Measurements from ENCODE around the gene CRABP2.
A peak's percentile ranks its signal among the peaks of the same experiment; 100 is the strongest.

CRABP2 gene

DNA sequence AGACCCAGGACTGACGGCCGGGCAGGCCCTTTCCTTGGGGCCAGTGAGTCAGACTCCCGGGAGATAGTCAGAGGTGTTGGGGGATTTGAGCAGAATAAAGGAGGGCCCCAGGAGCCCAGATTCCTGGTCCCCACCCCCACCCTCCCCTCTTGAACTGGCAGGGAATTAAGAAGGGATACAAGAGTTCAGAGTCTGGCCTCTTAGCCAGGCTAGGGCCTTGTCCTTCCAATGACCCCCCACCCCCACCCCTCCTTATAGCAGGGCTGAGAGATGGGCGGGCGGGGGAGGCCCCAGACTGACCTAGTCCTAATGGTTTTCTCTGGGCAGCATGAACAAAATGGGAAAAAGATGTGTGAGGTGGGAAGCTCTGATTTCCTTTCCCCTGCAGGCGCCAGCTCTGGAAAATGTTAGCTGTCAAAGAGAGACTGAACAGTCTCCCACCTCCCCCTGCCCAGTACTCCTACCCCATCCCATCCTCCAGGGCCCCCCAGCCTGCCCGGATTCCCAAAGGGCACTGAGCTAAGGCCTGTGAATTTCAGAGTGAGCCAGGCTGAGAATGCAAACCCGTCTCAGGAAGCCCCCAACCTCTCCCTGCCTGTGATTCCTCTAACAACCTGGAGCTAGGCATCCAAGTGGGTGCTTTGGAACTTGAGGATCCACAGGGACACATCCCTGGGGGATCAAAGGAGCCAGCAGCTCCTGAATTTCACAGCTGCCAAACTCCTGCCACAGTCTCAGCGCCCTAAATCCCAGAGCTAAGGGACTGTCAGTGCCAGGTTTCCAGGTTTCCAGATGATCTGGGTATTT is 5.8 kb upstream of the CRABP2 start:
- DNase-seq (ENCODE audit: insufficient read length, low spot score) (no peak), FAIRE-seq (no peak)

DNA sequence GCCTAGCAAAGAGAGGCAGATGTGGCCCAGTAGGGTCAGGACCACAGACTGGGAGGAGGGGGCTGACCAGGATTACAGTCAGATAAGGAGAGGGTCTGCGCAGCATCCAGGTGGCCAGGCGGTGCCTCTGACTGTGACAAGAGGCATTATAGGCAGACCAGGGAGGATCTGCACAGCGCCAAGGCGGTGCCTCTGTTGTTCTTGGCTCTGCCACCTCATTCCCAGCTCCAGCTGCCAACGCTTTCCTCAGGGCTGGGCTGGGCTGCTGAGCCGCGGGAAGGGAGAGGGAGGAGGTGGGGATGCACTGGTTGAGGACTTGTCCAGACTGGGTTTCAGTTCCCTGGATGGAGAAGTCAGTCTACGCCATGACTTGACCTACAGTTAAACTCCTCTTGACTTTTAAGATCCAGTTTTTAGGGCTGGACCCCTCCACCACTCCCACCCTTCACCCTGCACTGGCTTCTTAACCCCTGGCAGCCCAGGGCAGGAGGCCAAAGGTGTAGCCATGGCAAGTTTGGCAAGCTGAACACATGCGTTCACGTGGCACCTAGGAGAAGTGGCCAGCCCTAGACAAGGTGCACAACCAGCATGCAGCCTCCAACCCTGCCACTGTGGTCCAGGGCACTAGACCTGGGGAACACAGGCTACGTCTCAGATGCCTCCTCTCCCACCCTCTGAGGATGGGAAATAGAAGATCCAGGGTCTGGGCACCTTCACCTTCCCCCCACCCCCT is 4.5 kb upstream of the CRABP2 start:
- FAIRE-seq (no peak), DNase-seq (ENCODE audit: insufficient read length, low spot score) (peak; percentile 39)

GRCh38 chr1:156709031-156709430 is 3.6 kb upstream of the CRABP2 start:
- DNase-seq (ENCODE audit: insufficient read length, low spot score) (no peak), FAIRE-seq (no peak)

- DNase-seq (ENCODE audit: insufficient read length, low spot score) (no peak), FAIRE-seq (no peak)
Observed at GRCh38 chr1:156708218-156708661, 2.9 kb upstream of the CRABP2 start.

DNA sequence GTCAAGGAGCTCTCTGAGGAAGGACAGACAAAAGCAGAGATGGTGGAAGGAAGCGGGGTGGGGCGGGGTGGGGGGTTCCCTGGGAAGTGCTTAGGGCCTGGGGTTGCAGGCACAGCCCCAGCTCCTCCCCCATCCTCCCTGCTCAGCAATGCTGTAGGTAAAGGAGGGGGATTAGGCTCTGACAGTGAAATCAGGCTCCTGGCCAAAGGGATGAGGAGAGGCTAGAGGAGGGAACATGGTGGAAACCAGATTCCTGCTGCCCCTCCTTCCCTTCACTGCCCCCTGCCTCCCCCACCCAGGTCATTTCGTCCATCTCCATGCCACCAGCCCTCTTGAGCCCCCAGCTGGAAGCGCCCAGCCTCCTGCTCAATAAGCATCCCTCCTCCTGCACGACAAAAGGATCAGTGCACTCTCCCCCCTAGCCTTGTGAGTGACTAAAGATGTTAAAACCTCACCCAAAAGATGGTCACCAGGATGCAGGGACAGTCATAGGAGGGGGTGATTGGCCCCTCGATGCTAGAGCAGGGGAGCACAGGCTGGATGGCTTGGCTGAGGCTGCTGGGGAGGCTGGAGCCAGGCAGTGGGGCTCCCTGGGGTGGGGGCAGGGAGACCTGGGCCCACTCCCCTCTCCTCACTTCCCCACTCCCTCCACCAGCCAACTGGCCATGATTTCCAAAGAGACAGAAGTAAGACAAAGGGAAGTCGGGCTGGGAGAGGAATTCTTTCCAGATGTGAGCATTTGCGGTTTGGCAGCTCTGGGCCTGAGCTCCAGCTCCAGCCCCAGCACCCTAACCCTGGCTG is 2.2 kb upstream of the CRABP2 start:
- FAIRE-seq (no peak), DNase-seq (ENCODE audit: insufficient read length, low spot score) (no peak)

DNA sequence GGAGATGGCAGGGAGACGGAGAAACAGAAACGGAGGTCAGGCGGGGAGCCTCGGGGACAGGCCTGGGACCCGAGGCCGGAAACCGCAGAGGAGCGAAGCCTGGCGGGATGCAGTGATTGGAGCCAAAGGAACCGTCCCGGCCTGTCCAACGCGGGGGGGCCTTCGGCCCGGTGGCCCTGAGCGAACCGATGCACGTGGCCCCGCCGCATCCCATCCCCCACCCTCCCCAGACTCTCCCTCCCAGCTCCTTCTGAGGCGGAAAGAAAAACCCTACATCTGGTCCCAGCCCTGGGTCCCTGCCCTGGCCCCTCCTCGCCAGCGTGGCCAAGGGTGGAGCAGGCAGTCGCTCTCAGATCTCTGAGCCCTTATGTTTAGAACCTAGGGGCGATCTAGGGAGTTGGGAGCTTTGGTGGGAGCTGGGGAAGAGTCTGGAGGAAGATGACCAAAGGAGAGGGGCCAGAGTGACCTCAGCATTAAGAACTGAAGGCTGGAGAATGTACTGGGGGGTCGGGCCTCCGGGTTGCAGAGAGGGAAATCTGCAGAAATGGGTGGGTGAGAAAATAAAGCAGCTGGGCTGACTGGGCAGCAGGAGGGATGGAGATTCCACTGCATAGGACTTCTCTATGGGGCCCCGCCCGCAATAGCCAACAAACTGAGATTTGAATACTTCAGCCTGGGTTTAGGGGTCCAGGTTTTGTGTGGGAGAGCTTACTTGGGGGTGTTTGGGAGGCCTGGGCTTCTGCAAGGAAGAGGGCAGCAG is 1.5 kb upstream of the CRABP2 start:
- no peak for DNase-seq (ENCODE audit: insufficient read length, low spot score)
- FAIRE-seq, result no peak

DNA sequence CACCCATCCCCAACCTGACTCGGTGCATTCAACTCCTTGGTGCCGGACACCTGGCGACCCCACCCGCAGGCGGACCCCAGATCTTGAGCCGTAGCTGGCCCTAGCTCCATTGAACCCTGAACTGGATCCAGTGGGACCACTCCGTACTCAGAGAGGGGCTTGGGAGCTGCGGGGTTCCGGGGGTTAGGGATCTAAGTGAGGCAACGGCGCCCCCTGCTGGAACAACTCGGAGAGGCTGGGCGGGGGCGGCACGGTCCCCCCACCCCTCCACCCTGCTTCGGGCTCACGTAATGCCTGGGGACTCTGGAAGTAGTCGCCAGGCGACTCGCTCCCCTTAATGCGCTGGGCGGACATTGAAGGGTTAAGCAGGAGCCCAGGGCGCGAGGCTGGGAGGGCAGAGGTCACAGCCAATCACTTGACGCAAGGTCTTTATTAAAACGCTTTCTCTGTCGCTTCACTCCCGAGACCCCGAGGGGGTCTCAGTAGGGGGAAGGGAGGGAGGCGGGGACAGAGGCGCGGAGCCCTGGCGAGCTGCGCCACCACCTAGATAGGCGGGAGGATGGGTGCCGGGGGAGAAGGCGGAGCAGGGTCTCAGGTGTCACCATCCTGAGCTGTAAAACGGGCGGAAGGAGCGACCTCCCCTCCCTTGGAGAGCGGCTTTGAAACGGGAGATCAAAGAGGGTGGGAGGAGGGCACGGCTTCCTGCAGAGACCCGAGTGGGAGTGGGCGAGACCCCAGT is 704 bp upstream of the CRABP2 start:
- FAIRE-seq (no peak), DNase-seq (ENCODE audit: insufficient read length, low spot score) (no peak)

- FAIRE-seq, result no peak
- DNase-seq (ENCODE audit: insufficient read length, low spot score), result no peak
Observed at GRCh38 chr1:156704930-156705320, 458 bp downstream of the CRABP2 start.

- DNase-seq (ENCODE audit: insufficient read length, low spot score), result no peak
- FAIRE-seq, result no peak
Observed at GRCh38 chr1:156704166-156704711, 1.1 kb downstream of the CRABP2 start.

DNA sequence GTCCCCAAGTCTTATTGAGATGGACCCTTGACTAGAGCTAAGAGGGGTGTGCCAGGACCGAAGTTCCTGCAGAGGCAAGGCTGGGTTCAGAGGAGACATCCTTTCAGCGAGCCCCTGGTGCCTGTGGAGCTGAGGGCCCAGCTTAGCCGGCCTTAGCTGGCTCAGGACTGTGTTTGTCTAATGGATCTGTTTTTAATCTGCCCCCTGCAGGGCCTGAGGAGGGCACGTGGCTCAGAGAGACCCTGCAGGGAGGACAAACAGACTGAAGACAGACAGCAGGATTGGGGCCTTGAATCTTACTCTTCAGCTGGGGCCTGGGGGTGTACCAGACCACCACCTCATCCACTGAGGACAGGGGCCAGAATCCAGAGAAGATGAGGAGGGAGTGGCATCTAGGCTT is 1.6 kb downstream of the CRABP2 start:
- no peak for DNase-seq (ENCODE audit: insufficient read length, low spot score)
- FAIRE-seq, result no peak

- DNase-seq (ENCODE audit: insufficient read length, low spot score) (no peak), FAIRE-seq (no peak)
Observed at GRCh38 chr1:156703336-156703735, 2.0 kb downstream of the CRABP2 start.

- FAIRE-seq, result no peak
Observed at GRCh38 chr1:156700736-156701531, 4.4 kb downstream of the CRABP2 start.

GRCh38 chr1:156698995-156699394 is 6.4 kb downstream of the CRABP2 start:
- FAIRE-seq (no peak), DNase-seq (ENCODE audit: insufficient read length, low spot score) (no peak)

More at GRCh38 chr1:156700736-156701531, 4.4 kb downstream of the CRABP2 start:
- DNase-seq (ENCODE audit: insufficient read length, low spot score), result no peak

DNA sequence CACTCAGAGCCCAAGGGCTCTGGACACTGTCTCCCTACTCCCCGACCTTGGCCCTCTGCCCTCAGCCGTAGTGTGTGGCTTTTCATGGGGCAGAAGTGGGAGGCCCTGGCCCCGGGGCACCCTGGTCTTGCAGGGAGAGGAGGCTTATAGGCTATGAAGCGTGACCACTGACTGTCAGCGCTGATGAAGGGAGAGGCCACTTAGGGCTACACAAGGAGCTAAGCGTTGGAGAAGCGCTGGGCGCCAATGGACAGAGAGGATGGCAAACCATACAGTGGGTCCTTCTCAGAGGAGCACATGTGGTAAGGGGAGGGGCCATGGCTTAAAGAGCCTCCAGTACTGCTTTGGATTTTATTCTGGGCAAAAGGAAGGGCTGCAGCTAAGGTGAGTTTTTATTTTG is 7.9 kb downstream of the CRABP2 start:
- DNase-seq (ENCODE audit: insufficient read length, low spot score), result no peak
- no peak for FAIRE-seq

- FAIRE-seq (no peak), DNase-seq (ENCODE audit: insufficient read length, low spot score) (no peak)
Observed at GRCh38 chr1:156696755-156697154, 8.6 kb downstream of the CRABP2 start.

GRCh38 chr1:156694690-156694962 is 10.8 kb downstream of the CRABP2 start:
- FAIRE-seq (no peak), DNase-seq (ENCODE audit: insufficient read length, low spot score) (no peak)

DNA sequence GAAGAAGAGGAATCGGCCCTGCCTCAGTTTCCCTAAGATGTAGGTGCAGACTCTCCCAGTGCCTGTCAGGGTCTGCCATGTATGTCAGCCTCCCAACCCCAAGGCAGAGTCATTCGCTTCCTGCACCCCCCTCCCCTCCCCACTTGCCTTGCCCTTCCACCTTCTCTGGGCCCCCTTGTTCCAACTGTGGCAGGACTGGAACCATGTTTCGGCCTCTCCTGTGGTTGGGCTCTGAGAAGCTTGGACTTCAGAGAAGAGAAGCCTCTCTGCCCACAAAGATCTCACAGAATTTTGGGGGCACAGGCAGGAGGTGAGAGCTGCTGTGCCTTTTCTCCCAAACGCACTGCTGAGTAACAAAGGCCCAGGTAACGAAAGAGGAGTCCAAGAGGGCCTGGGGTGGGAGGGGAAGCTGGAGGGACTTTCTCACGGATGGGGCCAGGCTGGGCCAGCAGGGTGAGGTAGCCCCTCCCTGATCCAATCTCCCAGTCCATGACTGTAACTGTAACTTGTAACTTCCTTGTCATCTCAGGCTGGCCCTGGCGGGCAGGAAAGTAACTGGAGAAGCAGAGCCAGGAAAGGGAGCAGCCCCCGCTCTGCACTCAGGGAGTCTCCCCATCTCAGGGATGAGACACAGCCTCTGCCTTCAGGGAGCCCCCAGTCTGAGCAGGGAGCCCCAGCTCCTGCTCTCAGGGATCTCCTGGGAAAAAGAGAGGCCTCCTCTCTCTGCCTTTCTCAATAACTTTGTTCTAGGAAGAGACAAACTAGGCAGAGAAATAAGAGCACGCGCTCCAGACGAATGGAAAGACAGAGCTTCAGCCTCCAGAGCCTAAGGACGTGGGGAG is 11.3 kb downstream of the CRABP2 start:
- FAIRE-seq (no peak), DNase-seq (ENCODE audit: insufficient read length, low spot score) (no peak)

All from HTR-8/SVneo (cell line).